Stimulated activated CD8-positive, alpha-beta memory T cell treated with anti-CD3 and anti-CD28 coated beads, Interleukin-12 subunit alpha, Interleukin-12 subunit beta, amount 100 ng/mL, for 4 hours (primary cell): Measurements from ENCODE around the gene DLG2.
"Not testable (repeated sequence)": the region's sequence is repeated elsewhere in the genome, so short reads cannot be mapped to it uniquely, and the experiment has no call there.

Source experiments
- DNase-seq: peaks from one replicate; pipeline ENCODE4 v3.0.0-alpha.2; 2020; ENCODE audit warnings: low read depth

The DLG2 gene

DNA sequence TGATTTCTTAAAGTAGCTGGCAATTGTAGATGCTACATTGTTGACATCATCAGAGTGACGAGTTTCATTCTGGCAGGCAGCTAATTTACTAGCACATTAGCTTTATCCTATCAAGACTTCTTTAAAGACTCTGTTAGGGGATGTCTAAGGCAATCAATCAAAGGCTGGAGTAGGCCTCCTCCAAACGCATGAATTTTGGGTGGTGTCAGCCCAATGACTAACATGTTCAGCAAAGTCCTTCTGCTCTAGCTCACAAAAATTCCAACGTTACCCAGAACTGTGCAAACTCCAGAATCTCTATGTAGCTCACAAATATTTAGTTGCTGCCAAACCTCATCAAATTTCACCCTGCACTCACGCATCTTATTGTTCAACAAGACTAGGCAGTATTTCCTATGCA is 395.6 kb downstream of the DLG2 start:
- no peak for DNase-seq

DNA sequence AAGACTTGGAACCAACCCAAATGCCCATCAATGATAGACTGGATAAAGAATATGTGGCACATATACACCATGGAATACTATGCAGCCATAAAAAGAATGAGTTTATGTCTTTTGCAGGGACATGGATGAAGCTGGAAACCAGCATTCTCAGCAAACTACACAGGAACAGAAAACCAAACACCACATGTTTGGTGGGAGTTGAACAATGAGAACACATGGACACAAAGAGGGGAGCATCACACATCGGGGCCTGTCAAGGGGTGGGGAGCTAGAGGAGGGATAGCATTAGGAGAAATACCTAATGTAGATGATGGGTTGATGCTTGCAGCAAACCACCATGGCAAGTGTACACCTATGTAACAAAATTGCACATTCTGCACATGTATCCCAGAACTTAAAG is 397.4 kb downstream of the DLG2 start:
- DNase-seq, result not testable (repeated sequence)

DNA sequence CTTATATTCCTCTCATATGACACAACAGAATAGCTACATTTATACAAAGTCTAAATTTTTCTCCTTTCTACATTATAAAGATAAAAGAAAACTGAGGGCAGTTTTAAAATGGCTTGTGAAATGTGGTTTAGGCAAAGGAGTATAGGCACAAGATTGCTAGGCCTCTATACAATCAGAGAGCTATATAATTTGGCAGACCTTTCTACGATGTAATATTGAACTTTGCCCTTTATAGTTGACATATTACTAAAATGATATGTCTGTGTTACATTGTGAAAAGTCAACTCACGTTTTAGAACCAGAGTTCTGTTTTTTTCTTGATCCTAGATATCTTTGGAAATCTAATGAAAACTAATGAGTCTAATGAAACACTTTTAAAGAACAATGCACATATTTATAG is 430.2 kb downstream of the DLG2 start:
- no peak for DNase-seq

DNA sequence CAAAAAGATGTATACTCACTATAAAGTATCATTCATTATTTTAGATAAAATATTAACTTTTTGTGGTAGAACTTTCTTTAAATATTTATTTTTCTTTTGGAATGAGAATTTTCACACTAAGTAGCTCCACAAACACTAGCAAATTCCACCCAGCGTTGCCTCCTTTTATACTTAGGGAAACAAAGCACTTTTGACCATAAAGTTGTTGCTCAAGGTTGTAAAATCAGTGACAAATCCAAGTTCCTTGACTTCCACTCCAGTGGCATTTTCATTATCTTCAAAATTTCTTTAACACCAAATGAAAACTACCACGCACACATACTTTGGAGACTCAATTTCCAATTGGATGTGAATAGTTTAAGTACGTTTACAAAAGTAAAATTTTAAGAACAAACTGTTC is 431.2 kb downstream of the DLG2 start:
- no peak for DNase-seq

DNA sequence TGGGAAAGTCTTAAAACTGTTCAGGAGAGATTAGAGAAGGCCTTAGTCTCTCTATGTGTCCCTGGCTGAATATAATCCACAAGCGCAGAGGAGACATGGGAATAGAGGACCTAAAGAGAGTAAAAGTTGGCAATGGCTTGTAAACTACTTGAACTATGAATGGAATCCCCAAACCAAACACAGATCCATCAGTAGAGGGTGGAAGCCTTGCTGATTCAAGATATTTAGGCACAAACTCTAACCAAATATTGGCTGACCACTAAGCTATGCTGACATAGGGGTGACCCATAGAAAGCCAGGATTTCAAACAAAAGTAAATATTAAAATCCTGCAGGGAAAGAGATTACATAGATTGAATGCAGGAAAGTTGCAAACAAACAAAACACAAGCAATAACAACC is 439.2 kb downstream of the DLG2 start:
- DNase-seq, result no peak

DNA sequence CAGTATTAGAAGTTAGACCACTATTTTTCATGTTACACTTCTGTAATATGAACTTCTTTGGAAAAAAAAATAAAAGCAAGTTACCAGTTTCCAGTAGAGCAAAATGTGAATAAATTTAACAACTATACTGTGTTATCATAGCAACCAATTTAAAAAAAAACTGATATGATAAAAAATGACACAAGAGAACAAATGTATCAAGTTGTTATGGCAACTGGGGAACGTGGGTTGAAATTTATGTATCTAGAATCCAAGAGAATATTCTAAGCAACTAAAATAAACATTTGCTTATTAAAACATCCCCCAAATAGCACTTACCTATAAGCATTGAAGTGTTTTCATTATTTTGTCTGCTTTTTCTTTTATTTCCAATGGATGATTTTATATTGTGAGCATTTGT is 442.4 kb downstream of the DLG2 start:
- DNase-seq, result no peak

DNA sequence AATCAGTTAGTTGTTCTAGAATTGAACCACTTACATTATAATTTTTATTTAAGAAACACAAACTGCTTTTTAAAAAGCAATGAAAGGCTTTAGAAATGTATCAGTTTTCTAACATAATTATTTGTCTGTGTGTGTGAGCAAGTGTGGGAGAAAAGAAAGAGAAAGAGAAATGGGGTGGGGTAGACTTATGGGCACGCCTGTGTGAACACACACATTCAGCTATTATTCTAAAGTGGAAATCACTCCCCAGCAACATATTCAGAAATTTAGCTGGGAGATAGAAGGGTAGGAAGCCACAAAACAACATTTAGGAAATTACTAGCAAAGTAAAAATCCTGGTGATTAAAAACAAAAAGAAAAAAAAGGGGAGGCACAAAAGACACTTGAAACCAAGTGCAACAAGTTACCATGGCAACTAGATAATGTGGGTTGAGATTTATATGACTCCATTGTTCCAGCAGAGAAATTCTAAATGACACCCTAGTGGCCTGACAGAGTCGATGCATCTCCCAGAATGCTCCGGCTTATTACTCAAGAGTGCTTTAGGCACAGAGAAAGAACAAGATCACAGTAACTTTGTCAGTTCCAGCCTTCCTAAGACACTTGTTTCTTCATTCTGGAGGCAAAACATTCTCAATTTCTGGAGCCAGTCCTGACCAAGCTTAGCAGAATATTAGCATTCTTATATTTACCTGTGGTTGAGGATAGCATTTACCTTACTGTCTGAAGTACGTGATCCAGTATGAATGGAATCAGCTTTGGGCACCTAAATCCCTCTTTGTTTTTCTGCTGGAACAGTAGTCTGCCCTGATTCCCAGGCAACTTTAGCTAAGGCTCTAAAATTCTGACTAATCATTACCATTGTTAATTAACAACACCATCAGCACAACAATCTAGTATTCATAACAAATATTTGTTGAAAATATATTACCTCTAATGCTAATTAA is 444.4 kb downstream of the DLG2 start:
- no peak for DNase-seq

DNA sequence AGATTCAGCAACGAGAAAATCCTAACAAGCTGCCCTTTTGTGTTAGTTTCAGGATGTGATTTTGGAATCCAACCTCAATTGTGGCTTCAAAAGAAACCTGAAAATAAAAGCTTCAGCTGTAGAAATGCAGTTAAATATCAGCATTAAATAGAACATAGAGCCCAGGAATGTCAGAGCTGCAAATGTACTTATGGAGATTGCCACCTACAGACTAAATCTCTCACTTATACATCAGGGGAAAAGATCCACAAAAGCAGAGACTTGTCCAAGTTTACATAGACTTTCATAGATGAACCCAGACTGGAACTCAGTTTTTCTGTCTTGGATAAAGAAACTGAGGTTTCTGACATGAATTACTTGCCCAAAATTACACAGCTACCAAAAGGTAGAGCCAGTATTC is 446.6 kb downstream of the DLG2 start:
- no peak for DNase-seq

DNA sequence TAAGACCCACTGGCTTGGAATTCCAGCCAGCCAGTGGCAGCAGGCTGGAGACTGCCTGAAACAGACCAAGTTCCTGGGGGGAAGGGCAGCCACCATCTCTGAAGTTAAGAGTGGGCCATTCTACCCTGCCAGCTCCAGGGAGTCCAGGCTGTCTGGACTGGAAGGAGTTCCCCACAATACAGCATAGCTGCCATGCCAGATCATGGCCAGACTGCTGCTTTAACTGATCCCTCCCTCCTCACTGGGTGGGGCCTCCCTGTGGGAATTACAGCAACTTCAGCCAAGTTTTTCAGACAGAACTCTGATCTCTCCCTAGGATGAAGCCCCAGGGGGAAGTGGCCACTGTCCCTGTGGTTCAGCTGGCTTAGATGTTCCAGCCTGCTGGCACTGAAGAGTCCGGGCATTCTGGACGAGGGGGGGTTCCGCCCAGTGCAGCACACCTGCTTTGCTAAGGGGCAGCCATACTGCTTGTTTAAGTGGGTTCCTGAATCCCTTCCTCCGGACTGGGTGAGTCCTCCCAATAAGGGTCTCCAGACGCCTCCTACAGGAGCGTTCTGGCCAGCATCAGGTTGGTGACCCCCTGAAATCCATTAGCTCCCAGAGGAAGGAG is 455.4 kb downstream of the DLG2 start:
- no peak for DNase-seq

DNA sequence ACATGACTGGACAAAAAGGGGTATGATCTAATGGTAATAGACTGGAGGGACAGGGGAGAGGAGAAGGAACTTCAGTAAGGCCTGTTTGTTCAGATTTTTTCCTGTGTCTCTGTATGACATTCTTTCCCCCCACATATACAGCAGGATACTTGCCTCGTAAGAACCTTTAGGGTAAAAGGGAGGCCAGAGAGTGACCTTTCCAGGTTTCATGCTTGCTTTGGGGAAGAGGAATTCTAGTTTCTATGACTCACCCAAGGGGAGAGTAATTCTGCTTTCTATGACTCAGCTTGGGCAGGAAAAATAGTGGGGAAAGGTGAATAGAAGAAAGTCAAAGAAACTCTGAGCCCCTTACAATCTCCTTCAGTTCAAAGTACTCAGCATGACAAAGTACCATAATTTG is 457.0 kb downstream of the DLG2 start:
- no peak for DNase-seq

DNA sequence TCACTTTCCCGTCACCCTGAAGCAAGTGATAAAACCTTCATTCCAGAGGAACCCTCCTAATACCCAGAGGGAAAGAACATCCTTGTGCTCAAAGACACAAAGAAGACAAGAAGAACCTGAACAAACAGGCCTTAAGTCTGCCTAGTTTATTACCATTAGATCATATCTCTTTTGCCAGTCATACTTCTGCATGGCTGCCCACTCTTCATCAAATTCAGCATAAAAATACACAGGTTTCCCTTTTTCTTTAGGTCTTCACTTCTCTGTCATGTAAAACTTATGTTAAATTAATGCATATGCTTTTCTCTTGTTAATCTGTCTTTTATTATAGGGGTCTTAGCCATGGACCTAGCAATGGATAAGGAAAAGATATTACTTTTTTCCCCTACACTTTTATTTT is 459.7 kb downstream of the DLG2 start:
- no peak for DNase-seq

DNA sequence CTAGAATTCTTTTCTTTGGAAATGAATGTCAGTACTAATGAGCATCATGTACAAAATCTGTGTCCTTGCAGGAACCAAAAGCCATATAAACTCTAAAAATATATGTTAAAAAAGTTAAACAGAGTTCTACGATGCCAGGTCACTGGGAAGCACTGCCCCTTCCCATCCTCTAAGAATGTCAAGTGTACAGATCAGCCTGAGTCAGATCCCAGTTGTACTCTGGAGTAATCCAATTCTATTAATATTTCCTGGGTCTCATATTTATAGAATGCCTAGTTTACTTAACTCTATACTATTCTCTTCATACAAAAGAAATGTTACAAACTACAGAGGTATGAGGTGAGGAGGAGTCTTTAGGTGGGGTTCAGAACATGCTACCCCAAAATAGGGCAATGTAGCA is 460.1 kb downstream of the DLG2 start:
- DNase-seq, result no peak

DNA sequence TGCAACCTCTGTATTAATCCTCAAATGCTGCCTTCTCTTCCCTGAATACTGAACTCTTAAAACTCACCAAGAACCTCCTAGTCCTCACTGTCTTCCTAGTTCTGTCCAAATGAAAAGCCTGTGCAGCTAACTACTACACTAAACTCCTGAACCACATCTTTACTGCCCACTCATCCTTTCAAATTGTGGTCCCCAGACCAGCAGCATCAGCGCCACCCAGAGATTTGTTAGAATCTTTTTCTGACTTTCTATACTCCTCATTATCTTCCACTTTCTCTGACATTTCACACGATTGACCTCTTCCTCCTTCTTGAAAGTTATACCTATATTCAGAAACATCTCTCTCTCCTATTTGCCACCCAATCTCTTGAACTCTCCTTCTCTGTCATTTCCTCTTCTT is 461.3 kb downstream of the DLG2 start:
- no peak for DNase-seq

DNA sequence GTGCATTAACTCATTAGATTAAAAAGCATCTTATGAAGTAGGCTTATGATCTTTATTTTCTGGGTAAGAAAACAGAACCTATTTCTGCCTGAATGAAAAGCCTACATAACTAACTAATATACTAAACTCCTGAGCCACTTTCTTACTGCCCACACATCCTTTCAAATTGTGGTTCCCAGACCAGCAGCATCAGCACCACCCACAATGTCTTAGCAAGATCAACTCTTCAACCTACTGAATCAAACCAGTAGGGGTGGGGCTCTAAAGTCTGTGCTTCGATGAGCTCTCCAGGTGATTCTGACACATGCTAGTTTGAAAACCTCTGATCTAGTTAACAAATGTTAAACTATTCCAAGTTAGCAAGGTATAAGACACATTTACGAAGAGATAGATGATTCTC is 462.4 kb downstream of the DLG2 start:
- DNase-seq, result no peak

DNA sequence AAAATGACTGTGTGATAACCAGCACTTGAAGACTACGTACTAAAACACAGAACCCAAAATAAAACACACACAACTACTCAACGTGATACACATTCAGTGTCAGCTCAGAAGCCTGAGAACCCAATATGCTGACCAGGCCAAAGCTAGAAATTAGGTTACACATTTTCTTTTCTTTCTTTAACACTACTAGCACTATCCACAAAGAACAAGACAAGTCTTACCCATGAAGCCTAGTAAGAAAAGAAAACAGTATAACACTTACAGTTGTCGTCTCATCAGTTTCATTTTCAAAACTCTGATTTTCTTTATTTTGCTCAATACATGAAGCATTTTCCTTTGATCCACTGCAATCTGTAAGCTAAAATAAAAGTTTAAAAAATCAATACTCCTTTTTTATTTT is 472.9 kb downstream of the DLG2 start:
- no peak for DNase-seq

DNA sequence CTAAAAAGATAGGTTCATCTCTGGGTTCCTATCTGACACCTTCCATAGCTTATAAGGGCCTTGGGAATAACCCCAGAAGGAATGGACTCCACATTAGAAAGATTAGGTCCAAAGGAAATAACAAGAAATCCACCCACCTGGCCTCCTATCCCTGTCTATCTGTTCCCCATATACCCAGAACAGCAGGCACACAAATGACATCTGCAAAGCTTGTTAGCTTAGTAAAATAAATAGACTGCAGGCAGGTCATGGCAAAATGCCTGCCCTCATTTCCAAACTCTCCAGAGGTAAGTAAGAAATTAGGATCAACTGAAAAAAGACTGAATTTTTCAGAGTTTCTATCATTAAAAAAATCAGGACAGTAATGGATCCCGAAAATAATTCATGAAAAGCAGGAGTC is 489.5 kb downstream of the DLG2 start:
- DNase-seq, result no peak

DNA sequence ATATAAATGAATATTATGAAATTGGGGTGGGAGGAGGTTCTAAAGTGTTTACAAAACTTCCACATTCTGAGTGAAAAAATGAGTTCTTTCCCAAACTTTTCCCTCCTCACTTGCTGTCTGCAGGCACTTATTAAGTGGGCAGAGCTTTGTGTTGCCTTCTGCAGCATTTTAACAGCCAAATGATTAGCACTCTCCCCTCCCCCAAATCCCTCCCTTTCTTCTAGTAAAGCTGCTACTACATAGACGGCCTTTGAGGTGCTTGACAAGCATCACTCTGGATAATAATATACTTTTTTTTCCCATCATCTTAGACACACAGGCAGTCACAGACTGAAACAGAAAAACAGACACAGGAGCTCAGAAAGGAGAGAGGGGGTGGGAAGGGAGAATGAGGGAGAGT is 493.5 kb downstream of the DLG2 start:
- DNase-seq, result no peak

DNA sequence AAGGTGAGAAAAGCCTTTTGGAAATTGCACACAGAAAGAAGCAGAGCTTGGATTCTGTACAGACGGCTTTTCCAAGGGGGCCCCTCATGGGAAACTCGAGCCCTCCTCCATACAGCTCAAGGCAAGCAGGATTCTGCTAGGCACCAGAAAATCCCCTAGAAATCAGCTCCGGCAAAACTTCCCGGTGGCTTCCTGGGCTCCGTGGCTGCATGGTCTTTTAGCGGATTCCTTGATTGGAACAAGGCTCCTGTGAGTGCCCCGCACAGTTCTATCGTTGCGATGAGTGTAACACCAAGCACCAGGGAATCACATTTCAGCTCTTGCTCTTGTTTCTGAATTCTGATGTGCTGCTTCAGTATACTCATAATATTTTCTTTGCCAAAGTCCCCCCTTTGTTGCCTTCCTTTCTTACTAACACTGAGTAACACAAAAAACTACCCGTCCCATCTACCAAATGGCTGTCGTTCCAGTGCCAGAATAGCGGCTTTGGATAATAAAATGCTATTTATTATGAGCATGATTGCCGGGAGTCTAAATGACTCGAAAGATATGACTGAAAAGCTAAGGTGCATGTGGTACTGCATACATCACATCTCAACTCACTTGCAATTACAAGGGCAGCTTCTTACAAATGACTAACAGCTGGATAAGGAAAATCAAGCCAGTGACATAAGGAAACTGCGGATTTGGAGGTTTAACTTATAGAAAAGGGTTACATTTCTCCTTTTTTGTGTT is 494.1 kb downstream of the DLG2 start:
- no peak for DNase-seq

DNA sequence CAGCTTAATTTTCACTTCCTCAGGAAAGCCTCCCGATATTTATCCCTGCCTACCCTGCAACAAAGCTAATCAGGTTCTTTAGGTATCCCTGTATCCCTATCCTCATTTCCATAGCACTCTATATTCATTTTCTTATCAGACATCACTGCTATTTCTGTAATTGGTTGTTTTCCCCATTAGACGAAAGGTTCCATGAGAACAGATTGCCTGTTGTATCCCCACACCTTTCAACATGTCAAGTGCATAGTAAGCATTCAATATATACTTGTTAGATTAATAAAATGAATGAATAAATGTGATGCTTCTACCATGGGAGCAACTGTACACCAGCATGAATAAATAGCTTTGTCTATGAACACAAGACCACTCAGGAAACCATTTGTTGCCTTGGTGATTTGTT is 499.8 kb downstream of the DLG2 start:
- DNase-seq, result no peak

DNA sequence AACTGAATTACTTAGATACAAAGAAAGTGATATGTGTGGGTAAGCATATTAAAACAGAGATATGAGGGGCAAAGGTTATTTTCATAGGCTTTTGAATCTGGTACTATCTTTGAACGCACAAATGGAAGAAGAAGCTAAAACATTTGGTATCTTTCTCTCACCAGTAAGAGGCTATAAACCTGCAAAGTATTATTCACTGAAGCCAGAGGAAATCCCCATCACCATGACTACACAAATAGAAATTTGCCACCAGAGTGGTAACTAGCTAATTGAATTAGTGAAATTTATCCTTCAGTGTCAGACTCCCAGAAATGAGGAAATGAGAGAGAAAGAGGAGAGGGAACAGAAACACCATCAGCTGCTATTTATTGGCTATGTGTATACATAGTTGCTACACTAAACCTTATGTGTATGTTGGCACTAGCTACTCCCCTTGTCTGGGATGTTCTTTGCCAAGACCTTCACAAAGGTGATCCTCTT is 503.4 kb downstream of the DLG2 start:
- DNase-seq, result no peak

DNA sequence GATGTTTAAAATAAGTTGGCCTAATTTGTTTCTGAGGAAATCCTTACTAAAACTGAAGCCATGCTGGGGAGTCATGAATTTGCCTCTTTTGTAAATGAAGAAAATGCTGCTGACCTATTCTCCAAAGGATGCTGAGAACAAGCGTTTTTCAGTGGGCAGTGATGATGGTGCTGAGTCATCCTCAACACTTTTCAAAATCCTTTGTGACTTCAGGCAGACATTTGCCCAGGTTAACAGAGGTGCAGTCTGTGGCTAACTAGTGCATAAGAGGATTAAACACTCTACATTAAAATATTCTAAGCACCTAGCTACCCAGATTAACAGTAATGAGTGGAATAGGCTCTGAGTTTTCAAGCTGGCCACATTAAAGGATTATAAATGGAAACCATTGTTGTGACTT is 509.0 kb downstream of the DLG2 start:
- no peak for DNase-seq

DNA sequence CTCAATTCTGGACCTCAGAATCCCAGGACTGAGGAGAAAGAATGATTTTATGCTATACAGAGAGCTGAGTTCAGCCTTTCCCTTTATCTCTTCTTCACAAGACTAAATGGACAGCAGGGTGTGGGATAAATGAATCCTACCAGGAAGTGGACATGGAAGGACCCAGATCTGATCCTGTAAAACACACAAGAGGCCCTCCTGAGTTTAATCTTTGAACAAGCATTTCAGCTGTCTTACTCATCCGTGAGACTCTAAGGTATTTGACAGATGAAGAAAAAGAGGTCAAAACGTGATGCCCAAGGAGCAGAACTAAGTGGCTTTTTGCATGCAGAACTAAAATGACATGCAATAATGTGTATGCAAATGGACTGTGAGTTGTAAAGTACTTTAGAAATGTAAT is 511.3 kb downstream of the DLG2 start:
- DNase-seq, result no peak

DNA sequence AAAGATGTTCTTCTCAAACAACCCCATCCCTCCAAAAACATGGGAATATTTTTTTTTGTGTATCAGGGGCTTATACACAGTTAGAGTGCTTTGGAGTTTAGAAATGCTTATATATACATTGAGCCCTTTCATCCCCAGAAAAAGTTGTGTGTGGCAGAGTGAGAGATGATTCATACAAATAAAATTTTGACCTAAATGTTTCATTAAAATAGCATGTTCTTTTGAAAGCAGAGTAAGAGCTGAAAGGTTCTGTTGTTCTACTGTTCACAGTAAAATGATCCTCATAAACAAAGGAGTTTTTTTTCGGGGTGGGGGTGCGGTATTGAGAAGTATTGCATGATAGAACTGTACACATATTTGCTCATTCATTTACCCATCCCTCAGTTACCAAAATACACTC is 512.4 kb downstream of the DLG2 start:
- DNase-seq, result no peak
